Central memory CD8-positive, alpha-beta T cell (primary cell): Measurements from ENCODE around the gene ATP9A.
"Not testable (repeated sequence)": the region's sequence is repeated elsewhere in the genome, so short reads cannot be mapped to it uniquely, and the experiment has no call there.

Experiments used
- ATAC-seq: fragments of 150-1000 bp; cut with Tn5 transposase; replicated peaks from 2 replicates; pipeline ENCODE4 v1.10.0; 2022; ENCODE audit warnings: mild to moderate bottlenecking, moderate FRiP score, moderate number of reproducible peaks; ENCODE audit not compliant: poor library complexity, severe bottlenecking; ENCODE audit errors: extremely low read depth
- DNase-seq, 2 donors: peaks; one replicate each; pipeline ENCODE4 v3.0.0; 2021; ENCODE audit warnings: low spot score in 2 of 2
- H3K27ac Mint-ChIP-seq: one replicate; pipeline ENCODE4 v1.8.0; 2022; ENCODE audit warnings: low read depth, mild to moderate bottlenecking, moderate library complexity, mixed read lengths
- H3K27me3 Mint-ChIP-seq: one replicate; pipeline ENCODE4 v1.8.0; 2022; ENCODE audit warnings: mixed read lengths
- H3K36me3 Mint-ChIP-seq: one replicate; pipeline ENCODE4 v1.8.0; 2022; ENCODE audit warnings: mild to moderate bottlenecking, moderate library complexity, mixed read lengths; ENCODE audit not compliant: insufficient read depth
- H3K4me1 Mint-ChIP-seq: one replicate; pipeline ENCODE4 v1.8.0; 2022; ENCODE audit warnings: mixed read lengths
- H3K4me3 Mint-ChIP-seq: one replicate; pipeline ENCODE4 v1.8.0; 2022; ENCODE audit warnings: mild to moderate bottlenecking, moderate library complexity, mixed read lengths
- H3K9me3 Mint-ChIP-seq: one replicate; pipeline ENCODE4 v1.8.0; 2022; ENCODE audit warnings: mixed read lengths

The ATP9A gene

DNA sequence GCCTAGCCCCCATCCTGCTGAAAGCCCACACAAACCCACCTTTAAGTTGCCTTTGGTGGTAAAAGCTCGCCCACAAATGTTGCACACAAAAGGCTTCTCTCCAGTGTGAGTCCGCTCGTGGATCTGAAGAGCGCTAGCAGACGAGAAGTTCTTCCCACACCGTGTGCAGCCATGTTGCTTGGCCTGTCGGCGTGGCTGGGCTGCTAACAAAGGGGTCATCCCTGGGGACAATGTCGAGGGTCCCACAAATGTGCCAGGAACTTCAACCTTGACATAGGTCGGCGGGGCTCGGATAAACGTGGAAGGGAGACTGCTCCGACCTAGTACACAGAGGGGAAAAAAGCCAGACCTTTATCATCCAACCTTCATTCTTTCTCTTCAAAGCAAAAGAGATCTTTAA, 20.6 kb upstream of the ATP9A start:
- H3K36me3 Mint-ChIP-seq: no peaks in the 10 kb centered on the region
- H3K27ac Mint-ChIP-seq: no peak overlapping the region
- no peaks in the 10 kb centered on the region for H3K9me3 Mint-ChIP-seq
- DNase-seq: no peak
- no peaks in the 10 kb centered on the region for H3K4me1 Mint-ChIP-seq
- ATAC-seq: no peak
- H3K27me3 Mint-ChIP-seq: peaks cover 36% of the 10 kb centered on the region
- no peak overlapping the region for H3K4me3 Mint-ChIP-seq

DNA sequence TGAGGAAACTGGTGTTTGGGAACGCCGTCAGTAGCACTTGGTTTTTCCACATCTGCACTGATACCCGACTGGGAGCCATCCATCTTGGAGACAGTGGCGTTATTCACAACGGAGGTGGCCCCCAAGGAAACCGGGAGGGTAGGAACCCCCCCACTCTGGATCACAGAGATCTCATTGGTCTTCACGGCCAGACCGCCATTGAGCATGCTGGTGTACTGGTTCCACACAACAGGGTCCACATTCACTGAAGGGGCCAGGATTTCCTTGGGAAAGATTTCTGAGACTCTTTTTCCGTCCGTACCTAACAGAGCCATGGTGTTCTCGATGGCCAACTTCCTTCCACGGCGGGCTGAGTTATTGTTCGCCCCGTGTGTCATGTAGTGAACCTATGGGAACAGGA, 16.1 kb upstream of the ATP9A start:
- DNase-seq (no peak), ATAC-seq (no peak)
- Mint-ChIP-seq H3K4me1 (no peaks in the 10 kb centered on the region), H3K9me3 (no peaks in the 10 kb centered on the region), H3K36me3 (no peaks in the 10 kb centered on the region), H3K27me3 (no peaks in the 10 kb centered on the region), H3K27ac (no peak overlapping the region), H3K4me3 (no peak overlapping the region)

DNA sequence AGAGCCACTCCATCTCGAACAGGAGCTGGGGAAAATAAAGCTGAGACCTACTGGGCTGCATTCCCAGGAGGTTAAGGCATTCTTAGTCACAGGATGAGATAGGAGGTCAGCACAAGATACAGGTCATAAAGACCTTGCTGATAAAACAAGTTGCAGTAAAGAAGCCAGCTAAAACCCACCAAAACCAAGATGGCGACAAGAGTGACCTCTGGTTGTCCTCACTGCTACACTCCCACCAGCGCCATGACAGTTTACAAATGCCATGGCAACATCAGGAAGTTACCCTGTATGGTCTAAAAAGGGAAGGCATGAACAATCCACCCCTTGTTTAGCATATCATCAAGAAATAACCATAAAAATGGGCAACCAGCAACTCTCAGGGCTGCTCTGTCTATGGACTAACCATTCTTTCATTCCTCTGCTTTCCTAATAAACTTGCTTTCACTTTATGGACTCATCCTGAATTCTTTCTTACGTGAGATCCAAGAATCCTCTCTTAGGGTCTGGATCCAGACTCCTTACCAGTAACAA, 10.1 kb upstream of the ATP9A start:
- H3K27ac Mint-ChIP-seq, ATAC-seq, H3K9me3 Mint-ChIP-seq: not testable (repeated sequence)

DNA sequence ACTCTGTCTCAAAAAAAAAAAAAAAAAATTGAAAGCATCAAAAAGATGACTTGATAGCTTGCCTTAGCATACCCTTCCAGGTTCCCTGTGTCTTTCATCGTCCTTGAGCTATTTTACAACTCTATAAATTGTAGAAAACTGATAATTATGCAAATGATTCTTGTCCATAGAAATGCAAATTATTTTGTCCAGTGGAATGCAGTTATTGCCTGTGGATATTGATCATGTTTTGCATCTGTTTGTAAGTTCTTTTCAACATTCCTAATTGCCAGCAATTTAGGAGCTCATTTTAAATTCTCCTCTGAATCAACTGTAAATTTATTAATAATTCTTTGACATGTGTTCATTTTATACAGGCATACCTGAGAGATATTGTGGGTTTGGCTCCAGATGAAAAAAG, 7.1 kb upstream of the ATP9A start:
- no peak overlapping the region for H3K27ac Mint-ChIP-seq

More for the DNA sequence above, 10.1 kb upstream of the ATP9A start:
- H3K4me3 Mint-ChIP-seq, H3K36me3 Mint-ChIP-seq, H3K27me3 Mint-ChIP-seq, H3K4me1 Mint-ChIP-seq, DNase-seq: not testable (repeated sequence)

DNA sequence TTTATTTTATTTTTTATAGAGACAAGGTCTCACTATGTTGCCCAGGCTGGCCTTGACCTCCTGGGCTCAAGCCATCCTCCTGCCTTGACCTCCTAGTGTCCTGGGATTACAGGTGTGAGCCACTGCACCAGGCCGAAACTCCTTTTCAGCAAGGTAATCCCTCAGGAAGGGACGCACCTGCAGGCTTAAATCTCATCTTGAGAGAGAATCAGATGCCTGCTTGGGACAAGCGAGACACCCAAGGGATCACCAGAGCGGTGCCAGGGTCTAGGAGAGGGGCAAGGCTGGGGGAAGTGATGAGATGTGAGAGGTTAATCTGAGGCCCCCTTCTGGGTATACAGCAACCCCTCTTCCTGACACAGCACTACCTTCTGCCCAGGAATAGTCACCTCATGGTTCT, 4.0 kb upstream of the ATP9A start:
- Mint-ChIP-seq H3K4me3 (no peak overlapping the region), H3K36me3 (peaks cover 2% of the 10 kb centered on the region), H3K4me1 (peaks cover 17% of the 10 kb centered on the region), H3K27ac (no peak overlapping the region), H3K27me3 (peaks cover 18% of the 10 kb centered on the region), H3K9me3 (no peaks in the 10 kb centered on the region)
- DNase-seq: no peak
- no peak for ATAC-seq

More for the DNA sequence above, 7.1 kb upstream of the ATP9A start:
- Mint-ChIP-seq H3K27me3 (no peaks in the 10 kb centered on the region), H3K4me3 (no peak overlapping the region), H3K4me1 (peaks cover under 1% of the 10 kb centered on the region), H3K36me3 (no peaks in the 10 kb centered on the region), H3K9me3 (no peaks in the 10 kb centered on the region)
- DNase-seq (no peak), ATAC-seq (no peak)

DNA sequence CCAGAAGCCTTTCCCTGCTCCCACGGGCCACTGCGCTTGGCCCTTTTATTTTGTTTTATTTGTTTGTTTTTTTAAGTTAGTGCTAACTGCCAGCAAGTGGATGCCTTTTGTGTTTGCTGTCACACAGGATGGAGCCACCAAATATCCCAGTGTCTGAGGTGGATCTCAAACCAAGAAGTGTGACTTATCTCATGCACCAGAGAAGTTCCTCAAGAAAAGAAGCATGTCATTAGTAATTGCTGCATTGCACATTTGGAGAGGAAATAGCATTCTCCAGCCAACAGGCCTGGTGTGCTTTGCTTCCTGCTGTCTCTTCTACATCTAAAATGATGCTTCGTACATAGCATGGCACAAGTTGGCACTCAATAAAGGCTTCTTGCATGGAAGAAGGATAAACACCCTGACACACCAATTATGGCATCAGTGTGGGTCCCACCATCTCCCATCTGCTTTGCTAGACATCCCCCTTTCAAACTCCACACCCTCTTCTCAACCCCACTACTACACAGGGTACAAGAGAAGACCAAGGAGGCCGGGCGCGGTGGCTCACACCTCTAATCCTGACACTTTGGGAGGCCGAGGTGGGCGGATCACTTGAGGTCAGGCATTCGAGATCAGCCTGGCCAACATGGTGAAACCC, 1.9 kb upstream of the ATP9A start:
- peaks cover 17% of the 10 kb centered on the region for H3K4me1 Mint-ChIP-seq
- peaks cover 2% of the 10 kb centered on the region for H3K36me3 Mint-ChIP-seq
- ATAC-seq (no peak), DNase-seq (no peak)
- peak overlapping the region; percentile 79 for H3K4me3 Mint-ChIP-seq
- H3K9me3 Mint-ChIP-seq: no peaks in the 10 kb centered on the region
- no peak overlapping the region for H3K27ac Mint-ChIP-seq
- H3K27me3 Mint-ChIP-seq: peaks cover 18% of the 10 kb centered on the region

DNA sequence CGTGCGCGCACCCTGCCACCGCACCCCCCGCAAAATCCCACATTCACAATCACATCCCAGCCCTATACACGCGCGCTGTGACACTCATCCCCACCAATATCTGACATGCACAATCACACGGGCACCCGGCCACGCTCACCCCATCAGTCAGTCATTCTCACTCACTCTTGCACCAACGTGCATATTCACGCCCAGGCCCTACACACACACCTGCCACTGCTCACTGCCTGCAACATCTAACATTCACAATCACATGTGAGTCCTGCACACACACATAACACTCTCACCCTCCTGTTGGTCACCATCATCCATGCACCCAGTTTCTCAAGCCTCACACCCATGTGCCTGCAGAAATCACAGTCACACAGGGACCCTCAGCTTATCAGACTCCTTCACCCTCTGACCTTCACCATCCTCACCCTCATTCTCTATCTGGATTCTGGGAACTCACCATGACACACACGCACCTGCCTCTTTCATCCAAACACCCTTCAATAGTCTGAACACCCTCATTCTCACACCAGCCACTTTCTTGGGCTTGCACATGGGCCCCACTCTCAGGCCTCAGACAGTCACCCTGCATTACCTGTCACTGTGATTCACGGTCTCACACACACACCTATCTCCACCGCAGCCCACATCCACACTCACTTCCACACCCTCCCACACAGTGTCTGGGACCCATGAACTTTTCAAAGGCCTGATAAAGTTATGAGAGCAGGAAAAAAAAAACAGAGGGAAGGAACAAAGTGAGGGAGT, 748 bp upstream of the ATP9A start:
- H3K4me3 Mint-ChIP-seq: peak overlapping the region; percentile 79
- peaks cover 18% of the 10 kb centered on the region for H3K27me3 Mint-ChIP-seq
- peak; percentile 24 for ATAC-seq
- peaks cover 2% of the 10 kb centered on the region for H3K36me3 Mint-ChIP-seq
- DNase-seq: no peak
- peaks cover 17% of the 10 kb centered on the region for H3K4me1 Mint-ChIP-seq
- H3K9me3 Mint-ChIP-seq: no peaks in the 10 kb centered on the region
- H3K27ac Mint-ChIP-seq: peak overlapping the region; percentile 61

DNA sequence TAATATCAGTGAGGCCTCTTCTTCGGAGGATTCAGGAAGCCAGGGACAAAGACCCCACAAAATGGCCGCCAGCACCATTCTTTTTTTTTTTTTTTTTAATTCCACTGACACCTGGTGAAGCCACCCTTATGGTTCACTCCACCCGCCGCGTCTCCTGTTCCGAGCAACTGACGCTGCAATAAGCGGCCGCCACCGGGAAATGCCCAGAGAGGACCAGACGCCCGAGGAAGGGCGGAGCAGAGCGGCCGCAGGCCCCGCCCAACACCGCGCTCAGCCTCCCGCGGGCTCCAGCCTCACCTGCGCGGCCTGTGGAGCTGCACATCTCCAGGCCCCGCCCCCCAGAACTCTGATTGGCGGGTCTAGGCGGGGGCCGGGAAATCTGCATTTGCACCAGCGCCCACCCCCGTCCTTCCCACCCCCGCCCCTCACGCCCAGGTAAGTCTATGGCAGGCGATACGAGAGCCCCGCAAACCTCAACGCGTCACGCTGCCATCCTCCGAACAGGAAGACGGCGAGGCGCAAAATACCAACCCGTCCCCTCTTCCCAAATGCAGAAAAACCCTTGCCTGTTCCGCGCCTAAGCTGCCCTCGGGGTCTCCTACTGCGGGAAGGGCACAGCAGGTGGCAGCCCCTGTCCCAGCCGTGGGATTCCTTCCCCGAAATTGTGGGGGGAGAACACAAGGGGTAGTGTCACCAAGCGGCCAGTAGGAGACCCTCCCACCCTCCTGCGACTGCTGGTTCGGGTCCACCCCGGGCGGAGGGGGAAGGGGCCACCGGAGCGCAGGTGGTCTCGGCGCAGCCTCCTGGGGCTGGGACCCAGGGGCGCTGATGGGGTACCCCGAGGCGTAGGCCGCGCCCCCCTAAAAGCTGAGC, 960 bp downstream of the ATP9A start:
- Mint-ChIP-seq H3K27ac (peak overlapping the region; percentile 32), H3K9me3 (no peaks in the 10 kb centered on the region), H3K36me3 (peaks cover 2% of the 10 kb centered on the region), H3K27me3 (peaks cover 18% of the 10 kb centered on the region), H3K4me1 (peaks cover 17% of the 10 kb centered on the region), H3K4me3 (peak overlapping the region; percentile 68)
- DNase-seq (peak; percentile 16 to 44), ATAC-seq (peak; percentile 67)

DNA sequence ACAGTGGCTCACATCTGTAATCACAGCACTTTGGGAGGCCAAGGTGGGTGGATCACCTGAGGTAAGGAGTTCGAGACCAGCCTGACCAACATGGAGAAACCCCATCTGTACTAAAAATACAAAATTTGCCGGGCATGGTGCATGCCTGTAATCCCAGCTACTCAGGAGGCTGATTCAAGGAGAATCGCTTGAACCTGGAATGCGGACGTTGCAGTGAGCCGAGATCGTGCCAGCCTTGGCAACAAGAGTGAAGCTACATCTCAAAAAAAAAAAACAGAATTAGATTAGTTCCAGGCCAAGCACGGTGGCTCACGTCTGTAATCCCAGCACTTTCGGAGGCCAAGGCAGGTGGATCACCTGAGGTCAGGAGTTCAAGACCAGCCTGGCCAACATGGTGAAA, 2.8 kb downstream of the ATP9A start:
- not testable (repeated sequence) for ATAC-seq, H3K27ac Mint-ChIP-seq, H3K36me3 Mint-ChIP-seq, H3K9me3 Mint-ChIP-seq, H3K4me3 Mint-ChIP-seq, DNase-seq
- Mint-ChIP-seq H3K27me3 (peaks cover 18% of the 10 kb centered on the region), H3K4me1 (peaks cover 17% of the 10 kb centered on the region)

DNA sequence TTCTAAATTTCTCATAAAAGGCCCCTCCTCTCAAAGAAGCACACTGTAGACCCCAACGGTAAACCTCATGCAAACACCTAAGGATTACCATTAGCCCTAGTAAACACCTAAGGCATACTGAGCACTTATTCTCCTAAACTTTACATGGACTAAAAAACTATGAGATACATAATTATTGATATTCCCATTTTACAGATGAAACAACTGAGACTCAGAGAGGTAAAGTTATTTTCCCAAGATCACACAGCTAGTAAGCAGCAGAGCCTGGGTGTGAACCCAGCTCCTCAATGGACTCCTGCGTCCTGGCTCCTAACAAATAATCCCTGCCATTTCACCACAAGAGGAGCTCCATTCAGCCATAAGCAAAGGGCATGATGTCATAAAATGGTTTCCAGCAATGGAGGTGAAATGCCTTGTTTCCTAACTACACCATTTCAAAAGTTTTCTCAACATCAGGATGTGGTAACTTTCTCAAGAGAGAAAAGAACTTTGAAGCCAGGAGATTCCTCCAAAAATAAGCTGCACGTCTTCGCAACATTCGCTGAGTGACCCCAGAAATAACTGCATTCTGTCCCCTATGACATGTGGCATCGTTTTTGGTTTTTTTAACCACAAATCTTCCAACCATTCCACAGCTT, 4.1 kb downstream of the ATP9A start:
- Mint-ChIP-seq H3K36me3 (peaks cover 2% of the 10 kb centered on the region), H3K27ac (no peak overlapping the region), H3K27me3 (peaks cover 8% of the 10 kb centered on the region), H3K4me1 (peaks cover 7% of the 10 kb centered on the region), H3K9me3 (no peaks in the 10 kb centered on the region), H3K4me3 (no peak overlapping the region)
- DNase-seq: no peak
- no peak for ATAC-seq

DNA sequence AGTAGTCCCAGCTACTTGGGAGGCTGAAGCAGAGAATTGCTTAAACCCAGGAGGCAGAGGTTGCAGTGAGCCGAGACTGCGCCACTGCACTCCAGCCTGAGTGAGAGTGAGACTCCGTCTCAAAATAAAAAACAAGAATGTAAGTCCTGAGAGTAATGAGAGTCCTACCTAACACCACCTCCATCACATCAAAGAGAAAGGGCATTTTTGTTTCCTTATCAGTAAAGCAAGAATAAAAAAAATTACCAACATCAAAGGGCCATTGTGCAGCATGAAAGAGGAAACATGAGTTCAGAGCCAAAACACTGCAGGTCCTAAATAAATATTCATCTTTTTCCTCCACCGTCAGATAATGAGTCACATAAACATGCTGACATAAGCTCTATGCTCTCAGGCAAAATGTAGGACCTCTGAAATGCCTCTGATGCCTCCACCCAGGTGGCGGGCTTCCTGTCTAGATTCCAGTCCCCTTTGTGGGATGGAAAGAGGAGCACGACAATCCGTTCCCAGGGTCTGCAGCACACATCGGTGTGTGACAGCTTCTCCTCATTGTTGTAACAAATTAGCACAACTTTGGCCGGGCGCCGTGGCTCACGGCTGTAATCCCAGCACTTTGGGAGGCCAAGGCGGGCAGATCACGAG, 7.2 kb downstream of the ATP9A start:
- no peaks in the 10 kb centered on the region for H3K27me3 Mint-ChIP-seq
- DNase-seq: no peak

More for the DNA sequence above, 7.2 kb downstream of the ATP9A start:
- H3K27ac Mint-ChIP-seq: no peak overlapping the region
- H3K4me3 Mint-ChIP-seq: no peak overlapping the region
- no peaks in the 10 kb centered on the region for H3K4me1 Mint-ChIP-seq
- ATAC-seq: no peak
- H3K36me3 Mint-ChIP-seq: peaks cover 3% of the 10 kb centered on the region
- no peaks in the 10 kb centered on the region for H3K9me3 Mint-ChIP-seq
